ENCODE results near the gene MSI1. TPM values are rescaled to one million over a fixed set of nuclear protein-coding genes. Genes with fewer than 3 reads are reported as not detected.

The MSI1 gene
- total RNA-seq, 1 donor from 2014 or later: 3.6 TPM

GRCh38 chr12:120347766-120348165, 21.2 kb downstream of the MSI1 start:
- Histone ChIP-seq H3K27me3 (ENCODE audit: control insufficient read depth, insufficient read depth, low read length) (no peaks in the 10 kb centered on the region), H3K36me3 (ENCODE audit: control insufficient read depth, insufficient read depth, low read length) (no peaks in the 10 kb centered on the region), H3K4me3 (ENCODE audit: low read depth, low read length) (no peak overlapping the region)
- no peak for TF ChIP-seq CTCF (IDR thresholded peaks at IDR 0.05; ENCODE audit: insufficient read depth, low read length, poor library complexity, severe bottlenecking)
- DNase-seq (ENCODE audit: low read depth): no peak

GRCh38 chr12:120346681-120347080, 22.3 kb downstream of the MSI1 start:
- Histone ChIP-seq H3K27me3 (ENCODE audit: control insufficient read depth, insufficient read depth, low read length) (no peaks in the 10 kb centered on the region), H3K36me3 (ENCODE audit: control insufficient read depth, insufficient read depth, low read length) (no peaks in the 10 kb centered on the region), H3K4me3 (ENCODE audit: low read depth, low read length) (no peak overlapping the region)
- peak; percentile 11 for TF ChIP-seq CTCF (IDR thresholded peaks at IDR 0.05; ENCODE audit: insufficient read depth, low read length, poor library complexity, severe bottlenecking)
- DNase-seq (ENCODE audit: low read depth): no peak

- no peak for DNase-seq (ENCODE audit: low read depth)
- Histone ChIP-seq H3K4me3 (ENCODE audit: low read depth, low read length) (no peak overlapping the region), H3K27me3 (ENCODE audit: control insufficient read depth, insufficient read depth, low read length) (no peaks in the 10 kb centered on the region), H3K36me3 (ENCODE audit: control insufficient read depth, insufficient read depth, low read length) (no peaks in the 10 kb centered on the region)
- TF ChIP-seq CTCF (IDR thresholded peaks at IDR 0.05; ENCODE audit: insufficient read depth, low read length, poor library complexity, severe bottlenecking): no peak
Observed at GRCh38 chr12:120346031-120346430, 22.9 kb downstream of the MSI1 start.

- Histone ChIP-seq H3K4me3 (ENCODE audit: low read depth, low read length) (no peak overlapping the region), H3K36me3 (ENCODE audit: control insufficient read depth, insufficient read depth, low read length) (no peaks in the 10 kb centered on the region), H3K27me3 (ENCODE audit: control insufficient read depth, insufficient read depth, low read length) (no peaks in the 10 kb centered on the region)
- DNase-seq (ENCODE audit: low read depth): no peak
- no peak for TF ChIP-seq CTCF (IDR thresholded peaks at IDR 0.05; ENCODE audit: insufficient read depth, low read length, poor library complexity, severe bottlenecking)
Observed at GRCh38 chr12:120343692-120344091, 25.3 kb downstream of the MSI1 start.

GRCh38 chr12:120343039-120343537, 25.9 kb downstream of the MSI1 start:
- no peaks in the 10 kb centered on the region for H3K27me3 ChIP-seq (ENCODE audit: control insufficient read depth, insufficient read depth, low read length)
- TF ChIP-seq CTCF (IDR thresholded peaks at IDR 0.05; ENCODE audit: insufficient read depth, low read length, poor library complexity, severe bottlenecking): no peak
- no peak overlapping the region for H3K4me3 ChIP-seq (ENCODE audit: low read depth, low read length)
- no peak for DNase-seq (ENCODE audit: low read depth)
- H3K36me3 ChIP-seq (ENCODE audit: control insufficient read depth, insufficient read depth, low read length): no peaks in the 10 kb centered on the region
